Hepatocyte (in vitro differentiated cells): ENCODE measurements around the gene FBXW5.

Source experiments
- CTCF ChIP-seq: fragments of 200-600 bp; sonication (generic); IDR thresholded peaks from 2 replicates; pipeline ENCODE4 v1.5.1; 2016; ENCODE audit warnings: antibody characterized with exemption, mild to moderate bottlenecking; ENCODE audit not compliant: poor library complexity
- EZH2 ChIP-seq: fragments of 200-600 bp; sonication (generic); IDR thresholded peaks from 2 replicates; pipeline ENCODE4 v1.6.1; 2016; ENCODE audit warnings: antibody characterized with exemption, mild to moderate bottlenecking, borderline replicate concordance

GRCh38 chr9:136944519-136945332 lies at the start of gene FBXW5, which contains the start of gene C8G:
- no peak for TF ChIP-seq EZH2
- peak; percentile 100 for TF ChIP-seq CTCF
